Measurements from ENCODE around the gene PNPLA1. TPM values are rescaled to one million over a fixed set of nuclear protein-coding genes. Genes with fewer than 3 reads are reported as not detected.

PNPLA1 gene
- total RNA-seq, 1 experiment from 2014 or later: not detected

DNA sequence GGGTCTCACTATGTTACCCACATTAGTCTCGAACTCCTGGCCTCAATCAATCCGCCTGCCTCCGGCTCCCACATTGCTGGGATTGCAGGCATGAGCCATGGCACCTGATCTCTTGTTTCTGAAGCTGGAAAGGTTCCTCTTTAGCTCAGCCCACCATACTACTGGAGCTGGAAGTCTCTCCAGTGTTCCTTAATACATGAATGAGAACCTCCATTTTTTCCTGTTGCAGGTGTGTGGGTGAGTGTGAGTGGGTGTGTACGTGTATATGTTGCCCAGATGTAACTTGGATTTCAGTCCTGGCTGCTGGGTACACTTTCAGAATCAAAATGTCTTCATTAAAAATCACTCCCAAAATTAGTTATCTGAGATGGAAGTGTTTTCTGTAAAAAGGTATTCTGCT is 11.1 kb downstream of the PNPLA1 start:
- TF ChIP-seq SIN3A (IDR thresholded peaks at IDR 0.05; ENCODE audit: borderline replicate concordance, insufficient read depth, low read depth, low read length) (no peak), TCF7L2 (IDR thresholded peaks at IDR 0.05; ENCODE audit: low read depth, low read length) (no peak), POLR2AphosphoS5 (IDR thresholded peaks at IDR 0.05; ENCODE audit: low read depth, low read length) (no peak), CTCF (IDR thresholded peaks at IDR 0.05) (no peak)
- TF ChIP-seq, protein P1, sequence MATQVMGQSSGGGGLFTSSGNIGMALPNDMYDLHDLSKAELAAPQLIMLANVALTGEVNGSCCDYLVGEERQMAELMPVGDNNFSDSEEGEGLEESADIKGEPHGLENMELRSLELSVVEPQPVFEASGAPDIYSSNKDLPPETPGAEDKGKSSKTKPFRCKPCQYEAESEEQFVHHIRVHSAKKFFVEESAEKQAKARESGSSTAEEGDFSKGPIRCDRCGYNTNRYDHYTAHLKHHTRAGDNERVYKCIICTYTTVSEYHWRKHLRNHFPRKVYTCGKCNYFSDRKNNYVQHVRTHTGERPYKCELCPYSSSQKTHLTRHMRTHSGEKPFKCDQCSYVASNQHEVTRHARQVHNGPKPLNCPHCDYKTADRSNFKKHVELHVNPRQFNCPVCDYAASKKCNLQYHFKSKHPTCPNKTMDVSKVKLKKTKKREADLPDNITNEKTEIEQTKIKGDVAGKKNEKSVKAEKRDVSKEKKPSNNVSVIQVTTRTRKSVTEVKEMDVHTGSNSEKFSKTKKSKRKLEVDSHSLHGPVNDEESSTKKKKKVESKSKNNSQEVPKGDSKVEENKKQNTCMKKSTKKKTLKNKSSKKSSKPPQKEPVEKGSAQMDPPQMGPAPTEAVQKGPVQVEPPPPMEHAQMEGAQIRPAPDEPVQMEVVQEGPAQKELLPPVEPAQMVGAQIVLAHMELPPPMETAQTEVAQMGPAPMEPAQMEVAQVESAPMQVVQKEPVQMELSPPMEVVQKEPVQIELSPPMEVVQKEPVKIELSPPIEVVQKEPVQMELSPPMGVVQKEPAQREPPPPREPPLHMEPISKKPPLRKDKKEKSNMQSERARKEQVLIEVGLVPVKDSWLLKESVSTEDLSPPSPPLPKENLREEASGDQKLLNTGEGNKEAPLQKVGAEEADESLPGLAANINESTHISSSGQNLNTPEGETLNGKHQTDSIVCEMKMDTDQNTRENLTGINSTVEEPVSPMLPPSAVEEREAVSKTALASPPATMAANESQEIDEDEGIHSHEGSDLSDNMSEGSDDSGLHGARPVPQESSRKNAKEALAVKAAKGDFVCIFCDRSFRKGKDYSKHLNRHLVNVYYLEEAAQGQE (IDR thresholded peaks at IDR 0.05; ENCODE audit: insufficient read depth in 1 of 2, low read depth in 2 of 2, low read length in 1 of 2): no peak
- H3K36me3 ChIP-seq (ENCODE audit: control insufficient read depth, insufficient read depth, low read length): no peaks in the 10 kb centered on the region
- in situ Hi-C loops (cut with HindIII; ENCODE audit: low pct_unique_long_range_greater_than_20kb, low sequenced_read_pairs) (no loop called here), intact Hi-C loops (cut with micrococcal nuclease; ENCODE audit: unreplicated experiment) (no loop called here)
- ChIA-PET POLR2A (no interaction called here), CTCF (no interaction called here)
- H3K4me1 ChIP-seq (ENCODE audit: control insufficient read depth, insufficient read depth, low read length): no peaks in the 10 kb centered on the region
- H3K27me3 ChIP-seq (ENCODE audit: control insufficient read depth, insufficient read depth, low read length): peaks cover 14% of the 10 kb centered on the region
- no TSS peak for BruUV-seq (replicated peaks)
- ATAC-seq (no peak), DNase-seq (ENCODE audit: low read depth, low spot score) (no peak)
- no peaks in the 10 kb centered on the region for H3K9me3 ChIP-seq (ENCODE audit: control insufficient read depth, insufficient read depth, low read depth, low read length)
- no peak overlapping the region for H3K4me3 ChIP-seq (ENCODE audit: low read depth in 2 of 2, low read length in 2 of 2)
- no peak overlapping the region for H3K27ac ChIP-seq (ENCODE audit: low read length)

DNA sequence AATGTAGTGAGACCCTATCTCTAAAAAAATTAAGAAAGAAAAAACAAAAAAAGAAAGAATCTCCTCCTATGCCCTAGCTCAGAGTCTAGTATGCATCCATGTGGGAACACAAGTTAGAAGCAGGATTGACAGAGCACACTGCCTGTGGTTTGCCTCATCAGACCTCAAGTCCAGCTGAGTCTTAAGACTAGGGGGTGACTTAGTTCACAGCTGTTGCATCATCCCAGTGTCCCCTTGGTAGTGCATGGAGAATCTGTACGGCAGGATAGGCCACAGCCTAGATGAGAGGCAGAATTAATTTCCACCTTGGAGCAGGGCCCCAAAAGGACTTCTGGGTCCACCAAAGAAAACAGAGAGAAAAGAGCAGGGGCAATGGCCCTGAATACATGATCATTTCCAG is 13.7 kb downstream of the PNPLA1 start:
- Histone ChIP-seq H3K36me3 (ENCODE audit: control insufficient read depth, insufficient read depth, low read length) (no peaks in the 10 kb centered on the region), H3K4me1 (ENCODE audit: control insufficient read depth, insufficient read depth, low read length) (no peaks in the 10 kb centered on the region), H3K27me3 (ENCODE audit: control insufficient read depth, insufficient read depth, low read length) (peaks cover 14% of the 10 kb centered on the region), H3K27ac (ENCODE audit: low read length) (no peak overlapping the region), H3K9me3 (ENCODE audit: control insufficient read depth, insufficient read depth, low read depth, low read length) (no peaks in the 10 kb centered on the region), H3K4me3 (ENCODE audit: low read depth in 2 of 2, low read length in 2 of 2) (no peak overlapping the region)
- DNase-seq (ENCODE audit: low read depth, low spot score) (no peak), ATAC-seq (no peak)
- TF ChIP-seq, protein P1 (IDR thresholded peaks at IDR 0.05; ENCODE audit: insufficient read depth in 1 of 2, low read depth in 2 of 2, low read length in 1 of 2): no peak
- no peak for TF ChIP-seq TCF7L2 (IDR thresholded peaks at IDR 0.05; ENCODE audit: low read depth, low read length)
- no peak for TF ChIP-seq SIN3A (IDR thresholded peaks at IDR 0.05; ENCODE audit: borderline replicate concordance, insufficient read depth, low read depth, low read length)
- TF ChIP-seq CTCF (IDR thresholded peaks at IDR 0.05): no peak
- intact Hi-C loops (cut with micrococcal nuclease; ENCODE audit: unreplicated experiment): no loop called here
- ChIA-PET CTCF (no interaction called here), POLR2A (no interaction called here)
- in situ Hi-C loops (cut with HindIII; ENCODE audit: low pct_unique_long_range_greater_than_20kb, low sequenced_read_pairs): no loop called here
- no TSS peak for BruUV-seq (replicated peaks)
